Measurements from ENCODE around the gene PELI3.

The PELI3 gene

DNA sequence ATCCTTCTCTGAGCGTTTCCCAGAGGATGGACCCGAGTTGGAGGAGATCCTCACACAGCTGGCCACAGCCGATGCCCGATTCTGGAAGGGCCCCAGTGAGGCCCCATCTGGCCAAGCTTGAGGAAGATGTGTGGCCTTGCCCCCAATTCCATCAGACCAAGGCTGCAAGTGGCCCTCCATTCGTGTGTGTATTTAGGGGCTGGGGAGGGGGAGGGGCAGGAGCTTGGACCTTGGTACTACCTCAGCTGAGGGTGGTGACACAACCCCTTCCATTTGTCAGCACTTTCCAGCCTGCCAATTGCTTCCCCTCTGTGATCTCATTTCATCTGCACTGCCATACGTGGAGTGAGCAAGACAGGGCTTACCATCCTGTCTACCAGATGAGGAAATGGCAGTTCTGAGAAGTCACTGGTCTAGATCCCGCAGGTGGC, 42.4 kb downstream of the PELI3 start:
- no peak for DNase-seq

DNA sequence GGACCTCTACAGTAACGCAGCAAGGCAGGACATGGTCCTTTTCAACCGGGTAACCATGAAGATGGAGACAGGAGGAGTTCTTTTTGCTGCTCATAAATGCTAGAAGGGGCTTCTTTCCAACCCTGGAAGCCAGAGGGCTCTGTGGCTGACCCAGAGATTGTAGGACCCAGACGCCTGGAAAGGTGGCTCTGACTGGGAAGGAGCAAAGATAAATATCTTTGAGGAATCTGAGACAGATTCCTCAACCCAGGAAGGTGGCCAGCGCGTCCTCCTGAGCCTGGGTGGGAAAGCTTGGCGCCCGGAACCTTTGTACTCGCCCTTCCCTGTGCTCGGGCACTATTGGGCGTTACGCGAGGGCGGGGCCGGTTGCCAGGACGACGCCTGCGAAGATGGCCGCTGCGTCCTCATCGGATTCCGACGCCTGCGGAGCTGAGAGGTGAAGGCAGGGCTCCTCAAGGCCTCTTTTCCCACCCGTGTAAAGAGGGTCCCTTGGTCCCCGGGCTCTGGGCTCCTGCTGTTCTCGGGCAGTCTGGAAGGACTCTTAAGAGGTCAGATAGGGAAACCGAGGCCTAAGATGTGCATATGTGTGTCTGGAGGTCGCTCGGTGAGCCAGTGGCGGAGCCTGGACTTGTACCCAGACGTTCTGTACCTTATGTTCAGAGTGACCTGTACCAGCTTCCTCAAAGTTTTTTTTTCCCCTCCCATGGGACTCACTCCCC, 43.7 kb downstream of the PELI3 start, which contains the start of gene BBS1:
Gene BBS1, plus strand, starts transcription at position 365 of the 719 bp plus-strand sequence. Its CDS starts 25 bp downstream, at position 390.
- DNase-seq = peak; percentile 83

DNA sequence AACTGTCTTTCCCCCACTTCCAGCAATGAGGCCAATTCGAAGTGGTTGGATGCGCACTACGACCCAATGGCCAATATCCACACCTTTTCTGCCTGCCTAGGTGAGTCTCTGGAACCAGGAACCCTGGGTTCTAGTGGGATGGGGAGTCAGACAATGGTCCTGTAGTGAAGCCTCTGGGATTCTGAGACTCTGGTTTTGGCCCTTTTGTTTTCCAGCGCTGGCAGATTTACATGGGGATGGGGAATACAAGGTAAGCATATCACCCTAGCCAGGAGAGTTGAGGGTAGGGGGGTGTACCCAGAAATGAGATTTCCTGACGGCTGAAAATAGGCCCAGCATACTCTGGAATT, 44.3 kb downstream of the PELI3 start:
- no peak for DNase-seq

DNA sequence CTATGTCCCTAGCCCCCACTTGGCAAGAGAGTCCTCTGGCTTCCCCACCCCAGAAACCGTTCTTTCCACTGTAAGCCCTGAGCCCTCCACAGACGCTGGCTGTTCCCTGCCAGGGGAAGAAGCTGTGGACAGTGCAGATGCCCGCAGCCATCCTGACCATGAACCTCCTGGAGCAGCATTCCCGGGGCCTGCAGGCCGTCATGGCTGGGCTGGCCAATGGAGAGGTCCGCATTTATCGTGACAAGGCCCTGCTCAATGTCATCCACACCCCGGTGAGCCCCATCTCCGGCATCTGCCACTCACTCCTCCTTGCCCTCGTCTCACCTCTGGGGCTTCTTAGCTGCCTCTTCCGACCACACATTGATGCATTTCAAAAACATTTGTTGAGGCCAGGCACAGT, 56.9 kb downstream of the PELI3 start:
- DNase-seq = no peak

DNA sequence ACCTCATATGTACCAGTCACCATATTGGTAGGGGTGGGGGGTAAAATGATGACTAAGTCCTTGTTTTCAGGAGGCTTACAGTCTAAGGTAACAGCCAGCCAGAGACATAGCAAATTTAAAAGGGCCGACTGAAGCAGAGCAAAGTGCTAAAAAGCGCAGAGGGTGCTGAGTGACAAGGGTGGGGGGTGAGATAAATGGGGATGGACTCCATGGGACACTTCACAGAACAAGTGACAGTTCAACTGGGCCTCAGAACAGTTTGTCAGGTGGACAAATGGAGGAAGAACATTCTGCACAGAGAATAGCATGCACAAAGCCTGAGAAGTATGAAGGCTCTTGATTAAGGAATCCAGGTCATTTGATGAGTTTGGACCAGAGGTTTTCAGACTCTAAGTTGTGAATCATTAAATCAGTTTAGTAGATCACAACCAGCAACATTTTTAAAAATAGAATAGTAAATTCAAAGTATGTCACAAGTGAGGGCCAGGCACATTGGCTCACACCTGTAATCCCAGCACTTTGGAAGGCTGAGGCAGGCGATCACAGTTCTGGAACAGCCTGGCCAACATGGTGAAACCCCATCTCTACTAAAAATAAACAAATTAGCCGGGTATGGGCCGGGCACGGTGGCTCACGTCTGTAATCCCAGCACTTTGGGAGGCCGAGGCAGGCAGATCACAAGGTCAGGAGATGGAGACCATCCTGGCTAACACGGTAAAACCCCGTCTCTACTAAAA, 57.8 kb downstream of the PELI3 start:
- no peak for DNase-seq

All from CD4-positive, alpha-beta T cell treated with Interleukin-21 for 1 hour (primary cell).